ENCODE measurements around the gene TMEM115.

Gene TMEM115

DNA sequence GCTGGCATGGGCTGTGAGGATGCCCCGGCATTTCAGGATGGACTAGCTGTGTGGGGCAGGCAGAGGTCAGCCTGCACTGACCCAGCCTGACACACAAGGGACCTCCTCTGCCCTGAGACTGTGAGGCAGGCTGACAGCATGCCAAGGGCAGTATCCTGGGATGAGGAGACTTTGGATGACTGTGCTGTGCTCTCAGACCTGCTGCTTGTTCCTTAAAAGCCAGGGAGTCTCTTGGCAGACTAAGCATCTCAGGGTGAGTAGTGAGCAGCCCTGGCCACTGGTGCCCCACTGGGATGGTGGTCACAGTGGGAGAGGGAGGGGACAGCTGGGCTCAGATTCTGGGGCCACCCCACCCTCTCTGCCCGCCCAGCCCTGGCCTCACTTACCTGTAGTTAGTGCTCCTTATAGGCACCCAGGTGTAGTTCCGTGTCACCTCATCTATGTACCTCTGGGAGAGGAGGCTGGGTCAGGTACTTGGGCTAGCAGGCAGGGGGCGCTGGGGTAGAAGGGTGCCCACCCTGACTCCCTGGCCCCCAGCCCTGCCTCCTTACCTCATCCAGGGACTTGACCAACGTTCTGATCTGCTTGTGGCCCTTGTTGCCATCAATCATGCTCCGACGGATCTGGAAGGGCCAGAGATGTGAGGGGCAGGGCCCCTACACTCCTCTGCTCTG, 16.1 kb upstream of the TMEM115 start:
- no peak for DNase-seq

DNA sequence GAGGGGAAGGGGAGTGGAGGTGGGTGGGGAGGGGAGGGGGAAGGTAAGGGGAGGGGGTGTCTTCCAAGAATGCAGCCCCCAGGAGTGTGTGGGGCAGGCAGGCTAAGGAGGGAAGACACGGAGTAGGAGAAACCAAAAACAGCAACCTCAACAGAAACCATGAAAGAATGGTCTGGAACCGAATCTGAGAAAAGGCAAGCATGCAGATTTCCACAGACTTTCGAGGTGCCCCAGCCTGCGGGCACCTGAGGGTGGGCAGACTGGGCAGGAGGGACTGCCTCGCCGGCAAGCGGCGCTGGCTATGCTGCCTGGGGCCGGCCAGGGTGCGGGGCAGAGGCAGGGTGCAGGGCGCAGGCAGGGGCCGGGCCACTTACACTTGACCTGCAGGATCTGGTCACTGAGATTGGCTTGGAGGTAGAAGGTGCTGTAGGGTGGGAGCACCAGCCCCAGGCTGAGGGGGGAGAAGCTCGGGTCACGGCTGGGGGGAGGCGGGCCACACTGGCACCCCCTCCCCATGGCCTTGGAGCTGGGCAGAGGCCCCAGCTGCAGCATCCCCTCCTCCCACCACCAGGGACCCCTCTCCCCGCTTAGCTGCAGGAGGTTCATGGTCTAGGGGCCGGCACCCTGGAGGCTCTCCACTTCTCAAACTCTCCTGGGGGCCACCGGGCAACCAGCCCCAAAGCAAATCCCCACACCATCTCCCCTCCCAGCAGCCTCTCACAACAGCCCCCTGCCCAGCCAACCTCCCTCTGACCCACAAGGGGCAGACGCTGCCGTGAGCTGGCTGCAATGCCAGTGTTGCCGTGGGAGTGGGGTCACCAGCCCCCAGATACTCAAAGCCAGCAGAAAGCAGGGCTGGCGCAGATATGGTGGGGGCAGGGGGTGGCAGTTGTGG, 15.3 kb upstream of the TMEM115 start:
- DNase-seq: no peak

DNA sequence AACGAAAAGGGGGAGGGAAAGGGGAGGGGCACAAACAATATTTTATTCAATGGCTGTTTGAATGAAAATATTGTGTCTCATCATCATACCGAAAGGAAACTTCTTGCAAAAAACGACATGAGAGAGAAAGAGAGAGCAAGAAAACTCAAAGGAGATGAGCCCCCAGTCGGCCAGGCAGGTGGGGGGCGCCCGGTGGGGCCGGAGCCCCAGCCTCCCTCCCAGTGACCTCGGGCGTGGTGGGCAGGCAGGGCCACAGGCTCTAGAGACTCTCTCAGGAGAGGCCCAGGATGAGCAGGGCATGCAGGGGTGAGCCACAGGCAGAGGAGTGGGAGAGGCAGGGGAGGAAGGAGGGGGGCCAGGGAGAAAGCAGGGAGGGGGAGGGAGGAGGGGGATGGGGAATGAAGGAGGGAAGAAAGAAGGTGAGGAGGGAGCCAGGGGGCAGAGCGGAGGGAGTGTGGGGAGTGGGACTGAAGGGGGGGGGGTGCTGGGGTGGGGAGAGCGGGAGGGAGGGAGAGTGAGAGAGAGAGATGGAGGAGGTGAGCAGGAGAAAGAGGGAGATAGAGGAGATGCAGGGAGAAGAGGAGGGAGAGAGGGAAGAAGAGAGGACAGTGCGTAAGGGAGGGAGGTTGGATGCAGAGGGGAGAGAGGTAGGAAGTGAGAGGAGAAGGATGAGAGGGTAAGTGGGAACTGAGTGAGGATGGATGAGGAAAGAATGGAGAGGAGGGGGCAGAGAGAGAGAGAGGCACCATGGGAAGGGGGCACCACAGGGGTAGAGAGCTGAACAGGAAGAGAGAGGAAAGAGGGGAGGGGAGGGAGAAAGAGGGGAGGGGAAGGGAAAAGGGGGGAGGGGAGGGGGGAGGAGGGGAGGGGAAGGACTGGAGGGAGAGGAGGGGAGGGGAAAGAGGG, 14.1 kb upstream of the TMEM115 start:
- no peak for DNase-seq

DNA sequence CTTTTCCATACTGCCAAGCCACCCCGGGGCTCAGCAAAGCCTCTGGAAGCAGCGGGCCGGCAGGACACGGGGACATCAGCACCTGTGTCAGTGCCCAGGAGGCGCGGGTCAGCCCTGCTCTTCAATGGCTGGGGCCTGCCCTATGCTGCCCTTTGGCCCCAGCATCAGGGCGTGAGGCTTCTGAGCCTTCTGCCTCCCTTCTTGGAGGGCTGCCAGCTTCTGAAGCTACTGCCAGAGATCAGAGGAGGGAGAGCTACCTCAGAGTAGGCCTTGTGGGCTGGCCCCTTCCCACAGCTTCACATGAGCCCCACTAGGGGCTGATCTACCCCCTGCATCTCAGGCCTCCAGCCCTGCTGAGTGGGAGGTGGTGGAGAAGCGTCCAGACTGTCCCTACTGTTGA, 13.0 kb upstream of the TMEM115 start:
- no peak for DNase-seq

DNA sequence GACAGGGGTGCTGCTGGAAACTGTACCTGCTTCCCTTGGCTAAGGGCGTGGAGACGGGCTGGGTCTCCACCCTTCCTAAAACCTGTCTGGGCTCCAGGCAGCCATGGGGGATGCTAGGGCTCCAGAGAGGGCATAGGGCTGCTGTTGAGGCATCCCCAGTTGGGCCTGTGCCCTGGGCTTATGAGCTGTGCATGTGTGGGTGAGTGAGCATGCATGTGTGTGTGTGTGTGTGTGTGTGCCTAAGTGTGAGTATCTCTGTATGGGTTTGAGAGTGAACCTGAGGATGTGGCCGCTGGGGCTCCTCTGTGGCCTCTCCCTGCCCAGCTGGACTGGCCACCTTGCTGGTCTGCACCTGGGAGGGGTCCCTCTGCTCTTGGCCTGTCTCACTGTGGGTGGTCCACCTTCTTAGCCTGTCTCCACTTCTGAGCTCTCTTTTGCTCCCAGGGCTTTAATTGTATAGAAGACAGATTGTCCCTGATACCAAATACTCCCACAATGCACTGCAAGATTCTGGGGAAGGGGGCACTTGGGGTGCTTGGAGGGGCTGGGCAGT, 11.9 kb upstream of the TMEM115 start:
- no peak for DNase-seq

DNA sequence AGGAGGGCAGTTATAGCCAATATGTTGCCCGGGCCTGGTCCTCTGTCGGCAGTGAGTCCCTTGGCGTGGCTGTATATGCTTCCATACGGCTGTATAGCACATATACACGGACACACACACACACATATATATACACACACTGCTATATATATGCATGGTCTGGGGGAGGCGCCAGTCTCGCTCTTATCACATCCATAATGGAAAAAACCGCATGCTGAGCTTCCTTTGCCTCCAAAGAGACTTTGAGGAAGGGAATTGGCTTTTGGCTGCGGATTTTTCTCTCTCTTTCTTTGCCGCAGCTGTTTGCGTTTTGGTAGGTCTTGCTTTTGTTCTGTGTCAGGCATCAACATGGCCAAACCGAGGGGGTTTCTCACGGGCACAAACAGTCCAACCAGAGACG, 11.3 kb upstream of the TMEM115 start:
- DNase-seq: no peak

DNA sequence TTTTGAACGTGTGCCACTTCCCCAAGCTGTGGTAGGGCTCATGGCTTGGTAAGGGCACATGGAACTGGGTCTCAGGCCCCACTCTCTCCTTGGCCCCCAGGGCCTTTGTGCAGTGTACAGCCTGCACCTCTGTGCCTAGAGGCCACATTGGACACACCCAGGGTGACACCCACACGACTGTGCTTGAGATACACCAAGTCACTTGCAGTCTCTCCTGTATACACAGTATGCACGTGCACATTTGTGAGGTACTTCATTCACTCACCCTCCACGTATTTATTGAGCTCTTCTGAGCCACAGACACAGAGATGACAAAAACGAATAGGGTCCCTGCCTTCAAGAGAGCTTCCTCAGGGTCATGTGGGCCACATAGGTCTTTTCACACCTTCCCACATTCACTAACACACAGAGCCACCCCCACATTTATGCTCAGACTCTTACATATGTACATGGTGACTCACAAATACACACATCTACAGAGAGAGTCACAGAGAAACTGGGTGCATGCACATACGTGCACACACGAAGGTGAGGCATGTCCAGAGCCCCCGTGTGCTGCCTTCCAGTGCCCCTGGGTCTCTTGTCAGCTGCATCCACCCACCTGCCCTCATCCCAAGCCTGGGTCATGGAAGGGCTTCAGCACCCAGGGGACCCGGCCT, 9.8 kb upstream of the TMEM115 start:
- no peak for DNase-seq

DNA sequence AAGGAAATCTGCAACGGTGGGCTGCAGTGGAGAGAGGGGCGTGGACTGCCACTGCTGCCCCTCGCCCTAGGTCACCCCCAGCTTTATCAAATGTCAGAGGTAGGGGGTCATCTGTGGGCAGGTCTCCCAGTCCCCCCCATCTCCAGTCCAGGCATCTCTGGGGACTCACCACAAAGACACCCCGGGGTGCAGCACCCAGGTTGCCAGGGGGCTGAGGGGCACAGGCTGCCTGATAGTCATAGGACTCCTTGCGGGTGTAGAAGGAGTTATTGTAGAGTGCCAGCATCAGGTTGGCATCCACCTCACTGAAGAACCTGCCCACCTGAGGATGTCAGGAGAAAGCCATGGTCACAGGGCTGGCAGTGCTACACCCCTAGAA, 6.5 kb upstream of the TMEM115 start:
- DNase-seq: no peak

DNA sequence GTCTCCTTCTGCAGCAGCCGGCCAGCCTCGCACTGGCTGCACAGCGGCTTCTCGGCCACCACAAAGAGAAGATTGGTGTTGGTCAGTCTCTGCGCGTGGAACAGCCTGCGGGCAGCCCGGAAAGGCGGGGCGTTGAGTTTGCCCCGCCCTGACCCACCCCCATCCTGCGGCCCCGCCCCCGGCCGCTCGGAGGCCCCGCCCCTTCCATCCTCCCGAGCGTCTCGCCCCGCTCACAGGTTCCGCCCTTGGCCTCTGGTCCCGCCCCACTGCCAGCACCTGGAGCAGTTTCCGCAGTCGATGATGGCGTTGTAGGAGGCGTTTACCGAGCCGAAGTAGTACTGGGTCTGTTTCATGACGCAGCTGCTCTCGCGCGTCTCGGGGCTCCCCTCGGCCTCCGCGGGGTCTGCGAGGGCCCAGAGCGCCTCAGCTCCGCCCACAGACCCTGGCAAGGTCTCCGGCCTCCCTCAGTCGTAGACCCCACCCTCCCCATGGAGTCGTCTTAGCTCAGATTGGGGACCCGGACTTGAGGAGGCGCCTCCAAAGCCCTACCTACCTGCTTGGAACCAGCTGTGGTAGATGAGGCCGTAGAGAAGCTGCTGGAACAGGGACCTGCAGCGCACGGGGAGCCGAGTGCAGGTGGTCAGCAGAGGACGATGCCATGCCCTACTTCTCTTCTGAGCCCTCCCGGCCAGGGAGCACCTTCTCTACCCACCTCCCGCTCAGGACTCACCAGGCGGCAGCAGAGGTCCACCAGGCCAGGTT, 5.9 kb upstream of the TMEM115 start:
- DNase-seq: peak; percentile 76

DNA sequence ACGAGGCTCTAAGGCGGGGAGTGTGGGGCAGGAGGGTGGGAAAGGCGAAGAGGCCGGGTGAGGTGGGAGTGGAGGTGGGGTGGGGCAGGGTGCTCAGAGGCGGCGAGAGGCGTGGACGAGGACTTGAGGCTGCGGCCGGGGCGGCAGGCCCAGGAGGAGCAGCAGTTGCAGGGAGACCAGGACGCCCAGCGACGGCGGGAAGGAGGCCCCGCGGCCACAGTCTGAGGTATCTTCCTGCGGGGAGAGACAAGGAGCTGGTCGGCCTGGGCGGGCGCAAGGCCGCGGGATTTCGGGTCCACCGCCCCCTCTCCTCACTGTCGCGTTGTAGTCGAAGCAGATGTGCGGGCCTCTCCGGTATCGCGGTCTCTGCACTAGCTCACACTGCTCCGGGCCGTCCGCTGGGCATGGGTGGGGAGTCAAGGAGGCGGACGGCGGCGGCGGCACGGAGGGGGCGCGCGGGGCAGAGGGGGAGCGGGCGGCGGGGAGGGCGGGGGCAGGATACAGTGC, 5.3 kb upstream of the TMEM115 start:
- DNase-seq: no peak

DNA sequence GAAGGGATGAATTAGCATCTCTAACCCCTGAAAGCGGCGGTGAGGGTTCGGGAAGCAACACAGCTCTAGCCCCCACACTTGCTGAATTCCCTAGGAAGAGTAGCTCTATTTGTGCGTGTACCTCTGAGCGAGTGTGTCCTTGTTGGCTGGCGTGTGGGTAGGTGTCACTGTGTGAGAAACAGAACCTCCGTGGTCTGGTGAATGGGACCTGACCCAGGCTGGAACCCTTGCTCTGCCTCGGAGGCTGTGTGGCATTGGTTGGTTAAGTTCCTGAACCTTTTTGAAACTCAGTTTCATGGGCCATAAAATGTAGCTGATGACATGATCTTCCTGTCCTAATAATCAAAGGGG, 414 bp upstream of the TMEM115 start:
- DNase-seq: no peak

DNA sequence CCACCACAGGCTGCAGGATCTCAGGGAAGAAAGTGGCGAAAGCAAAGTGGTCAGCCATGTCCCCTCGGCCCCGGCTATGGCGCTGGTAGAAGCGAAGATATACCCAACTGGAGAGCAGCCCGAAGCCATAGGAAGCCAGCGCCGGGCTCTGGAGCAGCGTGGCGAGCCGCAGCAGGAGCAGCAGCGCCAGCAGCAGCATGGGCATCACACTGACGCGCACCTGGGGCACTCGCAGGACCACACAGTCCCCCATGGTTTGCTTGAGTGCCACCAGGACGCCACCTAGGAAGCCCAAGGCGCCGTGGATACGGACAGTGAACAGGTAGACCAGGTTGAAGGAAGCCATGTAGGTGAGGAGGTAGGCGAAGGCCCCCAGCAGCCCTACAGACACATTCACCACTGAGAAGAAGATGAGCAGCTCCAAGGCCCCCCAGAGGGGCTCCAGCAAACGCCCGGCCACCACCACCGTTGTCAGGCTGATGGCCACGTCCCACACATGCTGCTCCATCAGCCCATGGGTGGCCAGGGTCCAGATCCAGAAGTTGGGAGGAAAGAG, 888 bp downstream of the TMEM115 start:
- DNase-seq: no peak

DNA sequence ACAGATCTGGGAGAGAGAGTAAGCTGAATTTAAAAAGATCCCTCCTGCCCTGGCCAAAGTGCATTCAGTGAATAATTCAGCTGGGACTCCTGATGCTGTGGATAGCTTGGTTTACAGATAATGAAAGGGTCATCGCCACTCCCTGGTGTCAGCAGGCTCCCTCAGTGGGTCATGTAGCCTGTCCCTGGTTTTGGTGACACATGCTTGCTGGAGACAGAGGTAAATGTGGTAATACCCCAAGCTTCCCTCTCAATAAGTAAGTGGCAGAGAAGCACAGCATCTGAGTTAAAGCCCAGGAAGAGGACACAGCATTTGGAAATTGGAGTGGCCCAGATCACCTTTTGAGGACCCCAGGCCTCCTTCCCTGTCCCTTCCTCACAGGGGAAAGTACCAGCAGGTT, 1.8 kb downstream of the TMEM115 start:
- no peak for DNase-seq

DNA sequence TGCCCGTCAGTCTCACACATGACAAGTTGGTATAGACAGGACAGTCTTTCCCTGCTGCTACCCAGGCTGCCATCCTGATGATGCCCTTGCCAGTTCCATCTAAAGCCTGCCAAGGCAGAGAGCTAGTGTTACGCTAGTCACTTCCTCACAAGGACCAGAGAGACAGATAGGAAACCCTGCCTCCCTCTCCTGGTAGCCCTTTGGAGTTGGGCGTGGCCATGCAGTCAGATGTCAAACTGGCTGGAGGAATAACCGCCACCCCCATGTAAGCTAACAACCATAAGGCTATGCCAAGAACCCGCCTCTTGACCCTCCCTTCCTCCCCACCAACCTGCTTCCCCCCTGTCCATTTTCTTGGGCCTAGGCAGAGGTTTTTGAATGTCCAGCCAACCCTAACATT, 2.8 kb downstream of the TMEM115 start:
- no peak for DNase-seq

DNA sequence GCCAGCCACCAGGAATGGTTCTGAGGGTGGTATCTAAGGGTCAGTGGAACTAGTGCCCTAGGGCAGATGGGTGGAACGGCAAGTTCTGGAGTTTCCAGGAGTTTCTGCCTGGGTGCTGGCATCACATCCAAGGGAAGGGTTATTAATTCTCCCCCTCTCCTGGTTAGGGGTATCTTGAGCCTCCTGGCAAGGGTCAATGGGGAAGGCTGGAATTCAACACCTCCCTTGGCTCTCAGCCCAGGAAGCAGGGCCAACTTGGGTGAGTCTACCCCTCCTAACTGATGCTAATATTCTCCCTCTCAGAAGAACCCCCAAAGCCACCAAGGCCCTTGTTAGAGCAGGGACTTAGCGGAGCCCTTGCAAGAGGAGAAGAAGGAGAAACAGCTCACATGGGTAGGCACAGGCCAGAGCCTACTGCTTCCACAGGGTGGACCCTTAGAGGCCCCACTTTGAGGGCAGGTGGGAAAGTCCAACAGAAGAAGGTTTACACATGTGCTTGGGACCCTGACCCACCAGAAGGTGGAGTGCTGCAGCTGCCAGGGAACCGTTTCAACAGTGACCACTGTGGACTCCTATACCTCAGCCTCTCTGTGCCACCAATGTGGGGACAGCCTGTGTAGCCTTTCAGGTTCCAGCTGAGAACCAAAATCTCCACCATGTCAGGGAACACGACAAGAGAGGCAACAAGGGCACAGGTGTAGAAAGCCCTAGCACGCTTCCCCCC, 3.3 kb downstream of the TMEM115 start:
- no peak for DNase-seq

DNA sequence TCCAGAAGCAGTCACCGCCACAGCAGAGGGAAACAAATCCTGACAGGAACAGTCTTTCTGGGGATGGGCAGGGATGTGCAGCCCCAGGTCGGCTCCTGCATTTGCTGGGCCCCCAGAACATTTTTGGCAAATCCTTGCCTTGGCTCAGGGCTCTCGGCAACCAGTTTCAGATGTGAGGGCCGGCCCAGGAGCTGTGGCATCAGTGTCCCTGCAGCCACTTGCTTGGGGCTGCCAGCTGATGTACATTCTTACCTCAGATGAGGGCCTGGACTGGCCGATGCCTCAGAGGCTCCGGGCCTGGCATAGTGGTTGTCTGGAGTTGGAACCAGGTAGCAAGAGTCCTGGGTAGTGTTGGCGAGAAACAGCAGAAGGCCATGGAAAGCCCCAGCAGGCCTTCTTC, 4.5 kb downstream of the TMEM115 start:
- DNase-seq: no peak

DNA sequence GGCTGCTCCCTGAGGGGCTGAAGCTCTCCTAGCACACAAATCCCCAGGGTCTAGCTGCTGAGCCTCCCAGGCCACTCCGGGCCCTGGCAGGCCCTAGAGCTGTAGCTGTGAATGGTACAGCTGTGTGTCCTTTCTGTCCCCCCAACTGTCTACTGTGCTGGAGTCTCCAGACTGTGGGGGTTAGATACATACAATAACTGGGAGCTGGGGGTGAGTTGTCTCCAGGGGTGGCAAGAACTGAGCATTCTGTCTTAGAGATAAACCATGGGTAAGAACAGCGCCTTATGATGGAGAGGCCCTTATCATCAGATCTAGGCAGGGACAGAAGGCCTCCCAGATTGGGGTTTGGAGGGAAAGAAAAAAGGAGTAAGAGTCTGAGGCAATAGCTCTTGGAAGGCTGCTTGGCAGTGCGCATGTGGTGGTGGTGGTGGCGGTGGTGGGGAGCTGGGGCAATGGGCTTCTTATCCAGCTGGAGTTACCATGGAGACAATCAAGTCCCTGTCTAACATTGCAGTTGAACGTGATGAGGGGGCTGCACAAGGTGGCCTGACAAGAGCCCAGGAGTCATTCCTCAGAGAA, 5.0 kb downstream of the TMEM115 start:
- no peak for DNase-seq

DNA sequence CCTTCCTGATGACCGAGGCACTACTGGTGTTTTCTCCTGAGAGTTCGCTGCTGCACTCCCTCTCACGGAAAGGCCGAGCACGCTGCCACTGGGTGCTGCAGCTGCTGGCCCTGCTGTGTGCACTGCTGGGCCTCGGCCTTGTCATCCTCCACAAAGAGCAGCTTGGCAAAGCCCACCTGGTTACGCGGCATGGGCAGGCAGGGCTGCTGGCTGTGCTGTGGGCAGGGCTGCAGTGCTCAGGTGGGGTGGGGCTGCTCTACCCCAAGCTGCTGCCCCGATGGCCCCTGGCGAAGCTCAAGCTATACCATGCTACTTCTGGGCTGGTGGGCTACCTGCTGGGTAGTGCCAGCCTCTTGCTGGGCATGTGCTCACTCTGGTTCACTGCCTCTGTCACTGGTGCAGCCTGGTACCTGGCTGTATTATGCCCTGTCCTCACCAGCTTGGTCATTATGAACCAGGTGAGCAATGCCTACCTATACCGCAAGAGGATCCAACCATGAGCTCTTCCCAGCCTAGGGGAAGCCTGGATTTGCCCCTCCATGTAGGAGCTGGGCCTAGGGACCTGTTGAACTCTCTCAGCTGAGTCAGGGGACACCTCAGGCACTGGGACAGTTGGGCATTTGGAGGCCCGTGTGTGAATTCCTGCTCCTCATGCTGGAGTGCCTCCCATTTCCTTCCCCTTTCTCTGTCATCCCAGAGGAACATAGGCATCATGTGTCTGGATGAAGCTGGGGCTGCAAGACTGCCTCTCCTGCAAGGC, 5.9 kb downstream of the TMEM115 start:
- no peak for DNase-seq

DNA sequence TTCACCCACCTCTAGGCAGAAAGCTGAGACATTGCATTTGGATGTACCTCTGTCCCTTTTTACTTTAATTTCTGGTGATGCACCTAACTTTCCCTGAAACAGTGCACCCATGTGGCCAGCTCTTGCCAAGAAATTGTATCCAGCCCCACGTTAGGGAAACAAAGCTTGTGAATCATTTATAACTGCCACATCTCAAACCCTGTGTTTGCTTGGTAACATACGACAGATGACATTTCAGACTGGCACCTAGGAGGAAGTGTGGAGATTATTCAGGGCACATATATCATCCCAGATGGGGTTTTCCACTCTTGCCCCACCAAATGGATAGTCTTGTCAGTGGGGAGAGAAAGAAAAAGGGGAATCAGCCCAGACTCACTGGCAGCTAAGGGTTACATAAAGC, 6.5 kb downstream of the TMEM115 start:
- DNase-seq: peak; percentile 8

DNA sequence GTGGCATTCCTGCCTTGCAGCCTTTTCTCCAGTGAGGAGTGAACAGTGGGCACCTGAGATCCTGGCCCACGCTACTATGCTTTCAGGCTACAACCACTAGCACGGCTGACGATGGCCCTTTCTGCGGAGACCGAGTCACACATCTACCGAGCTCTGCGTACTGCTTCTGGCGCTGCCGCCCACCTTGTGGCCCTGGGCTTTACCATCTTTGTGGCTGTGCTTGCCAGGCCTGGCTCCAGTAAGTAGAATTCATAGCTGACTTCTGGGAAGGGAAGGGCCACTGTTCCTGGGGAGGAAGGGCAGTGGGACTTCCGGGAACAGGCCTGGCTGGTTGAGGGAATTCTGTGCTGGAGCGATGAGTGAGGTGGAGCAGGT, 8.0 kb downstream of the TMEM115 start:
- no peak for DNase-seq
